Measurements from ENCODE around the gene MAD2L1.

GRCh38 chr4:120071192-120071795 is 4.6 kb upstream of the MAD2L1 start:
- TF ChIP-seq CTCF (IDR thresholded peaks at IDR 0.05; ENCODE audit: low read length), result peak; percentile 72
- no peak for TF ChIP-seq EZH2 (IDR thresholded peaks at IDR 0.05; ENCODE audit: borderline replicate concordance, low read length)

Measured in OCI-LY1 (cell line).